Activated T-helper 1 cell treated with anti-CD3 and anti-CD28 coated beads, Interleukin-12 subunit alpha, Interleukin-12 subunit beta, Interleukin-2, Interleukin-4 antibody, amounts not matched to agents 30 ng/mL and 10 ng/mL and 1 ng/mL, durations not matched to agents 14 hours and 24 hours and 36 hours (primary cell): Measurements from ENCODE around the gene RNU6-9. TPM values are rescaled to one million over a fixed set of nuclear protein-coding genes. Genes with fewer than 3 reads are reported as not detected.

Source experiments
- DNase-seq: peaks from one replicate; pipeline ENCODE4 v3.0.0; 2021; ENCODE audit warnings: low spot score
- H3K27ac Mint-ChIP-seq: one replicate; pipeline ENCODE4 v1.8.0; 2021; ENCODE audit warnings: mild to moderate bottlenecking, mixed read lengths
- H3K27me3 Mint-ChIP-seq: one replicate; pipeline ENCODE4 v1.8.0; 2022; ENCODE audit warnings: mild to moderate bottlenecking, moderate library complexity, mixed read lengths; ENCODE audit not compliant: insufficient read depth
- H3K36me3 Mint-ChIP-seq: one replicate; pipeline ENCODE4 v1.8.0; 2021; ENCODE audit warnings: low read depth, mixed read lengths
- H3K4me1 Mint-ChIP-seq: one replicate; pipeline ENCODE4 v1.8.0; 2021; ENCODE audit warnings: low read depth, mixed read lengths
- H3K4me3 Mint-ChIP-seq: one replicate; pipeline ENCODE4 v1.8.0; 2021; ENCODE audit warnings: mild to moderate bottlenecking, moderate library complexity, mixed read lengths
- H3K9me3 Mint-ChIP-seq: one replicate; pipeline ENCODE4 v1.8.0; 2021; ENCODE audit warnings: mixed read lengths
- intact Hi-C: fragments of 100-400 bp; cut with micrococcal nuclease; formaldehyde crosslinking; loops from one replicate; pipeline ENCODE4 v1.15.1; 2024
- total RNA-seq: library from RNA; stranded (reverse); gene quantifications from 2 replicates; pipeline ENCODE4 v1.2.3, GENCODE V29; 2022

Gene RNU6-9
- total RNA-seq, 1 donor from 2014 or later, result not detected

DNA sequence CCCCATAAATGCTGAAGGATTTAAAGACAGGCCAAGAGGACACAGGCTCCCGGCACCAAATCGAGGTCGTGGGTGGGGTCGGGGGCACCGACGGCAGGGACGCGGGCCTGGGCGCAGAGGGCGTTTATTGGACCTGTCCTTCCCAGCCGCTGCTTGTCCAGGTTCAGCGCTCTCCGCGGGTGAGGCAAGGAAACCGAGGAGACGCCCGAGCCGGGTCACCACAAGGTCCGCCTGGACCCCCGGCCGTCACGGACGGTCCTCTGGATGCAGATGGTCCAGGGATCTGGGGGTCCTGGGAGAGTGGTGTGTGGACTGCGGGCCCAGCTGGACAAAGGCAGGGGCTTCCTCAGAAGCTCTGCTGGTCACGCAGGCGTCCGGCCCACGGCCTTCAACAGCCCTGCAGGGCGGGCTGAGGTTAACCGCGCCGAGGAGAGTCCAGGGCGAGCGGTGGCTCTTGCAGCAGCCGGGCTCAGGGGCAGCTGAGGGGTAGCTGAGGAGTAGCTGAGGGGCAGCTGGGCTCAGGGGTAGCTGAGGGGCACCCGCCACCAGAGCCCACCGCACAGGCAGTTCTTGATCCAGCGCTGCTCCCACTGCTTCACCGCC is 25.3 kb upstream of the RNU6-9 start:
- Mint-ChIP-seq H3K27ac (no peak overlapping the region), H3K9me3 (no peaks in the 10 kb centered on the region), H3K36me3 (peaks cover 10% of the 10 kb centered on the region), H3K4me1 (peaks cover 7% of the 10 kb centered on the region), H3K4me3 (no peak overlapping the region), H3K27me3 (no peaks in the 10 kb centered on the region)
- intact Hi-C loops, result no loop called here
- no peak for DNase-seq

- Mint-ChIP-seq H3K36me3 (peaks cover 10% of the 10 kb centered on the region), H3K4me1 (peaks cover 2% of the 10 kb centered on the region), H3K27ac (no peak overlapping the region), H3K9me3 (no peaks in the 10 kb centered on the region), H3K27me3 (no peaks in the 10 kb centered on the region), H3K4me3 (no peak overlapping the region)
- no peak for DNase-seq
- intact Hi-C loops, result no loop called here
Observed at GRCh38 chr19:868458-869244, 24.6 kb upstream of the RNU6-9 start.

- DNase-seq, result no peak
- no peak overlapping the region for H3K4me3 Mint-ChIP-seq
- no peaks in the 10 kb centered on the region for H3K9me3 Mint-ChIP-seq
- H3K4me1 Mint-ChIP-seq, result no peaks in the 10 kb centered on the region
- peaks cover 10% of the 10 kb centered on the region for H3K36me3 Mint-ChIP-seq
- H3K27me3 Mint-ChIP-seq, result no peaks in the 10 kb centered on the region
- intact Hi-C loops, result no loop called here
- H3K27ac Mint-ChIP-seq, result no peak overlapping the region
Observed at GRCh38 chr19:869245-870177, 23.8 kb upstream of the RNU6-9 start.

- peak overlapping the region; percentile 8 for H3K27ac Mint-ChIP-seq
Observed at GRCh38 chr19:870314-870713, 23.0 kb upstream of the RNU6-9 start.

GRCh38 chr19:870963-871401 is 22.3 kb upstream of the RNU6-9 start:
- Mint-ChIP-seq H3K36me3 (peaks cover 10% of the 10 kb centered on the region), H3K4me1 (no peaks in the 10 kb centered on the region), H3K9me3 (no peaks in the 10 kb centered on the region), H3K27me3 (no peaks in the 10 kb centered on the region), H3K4me3 (no peak overlapping the region), H3K27ac (no peak overlapping the region)
- intact Hi-C loops, result no loop called here
- no peak for DNase-seq

More at GRCh38 chr19:870314-870713, 23.0 kb upstream of the RNU6-9 start:
- no peaks in the 10 kb centered on the region for H3K27me3 Mint-ChIP-seq
- H3K36me3 Mint-ChIP-seq, result peaks cover 10% of the 10 kb centered on the region
- intact Hi-C loops, result no loop called here
- no peaks in the 10 kb centered on the region for H3K9me3 Mint-ChIP-seq
- no peak for DNase-seq
- H3K4me1 Mint-ChIP-seq, result no peaks in the 10 kb centered on the region
- no peak overlapping the region for H3K4me3 Mint-ChIP-seq

- intact Hi-C loops, result loop anchor here (1.0 kb wide), 3 partner anchors 9 to 192 kb away; partner anchors contain the start of genes MED16 and RNU6-9
- Mint-ChIP-seq H3K4me1 (no peaks in the 10 kb centered on the region), H3K27me3 (no peaks in the 10 kb centered on the region), H3K9me3 (no peaks in the 10 kb centered on the region), H3K36me3 (peaks cover 10% of the 10 kb centered on the region), H3K4me3 (peak overlapping the region; percentile 30), H3K27ac (peak overlapping the region; percentile 68)
- no peak for DNase-seq
Observed at GRCh38 chr19:871446-872265, 21.6 kb upstream of the RNU6-9 start.

DNA sequence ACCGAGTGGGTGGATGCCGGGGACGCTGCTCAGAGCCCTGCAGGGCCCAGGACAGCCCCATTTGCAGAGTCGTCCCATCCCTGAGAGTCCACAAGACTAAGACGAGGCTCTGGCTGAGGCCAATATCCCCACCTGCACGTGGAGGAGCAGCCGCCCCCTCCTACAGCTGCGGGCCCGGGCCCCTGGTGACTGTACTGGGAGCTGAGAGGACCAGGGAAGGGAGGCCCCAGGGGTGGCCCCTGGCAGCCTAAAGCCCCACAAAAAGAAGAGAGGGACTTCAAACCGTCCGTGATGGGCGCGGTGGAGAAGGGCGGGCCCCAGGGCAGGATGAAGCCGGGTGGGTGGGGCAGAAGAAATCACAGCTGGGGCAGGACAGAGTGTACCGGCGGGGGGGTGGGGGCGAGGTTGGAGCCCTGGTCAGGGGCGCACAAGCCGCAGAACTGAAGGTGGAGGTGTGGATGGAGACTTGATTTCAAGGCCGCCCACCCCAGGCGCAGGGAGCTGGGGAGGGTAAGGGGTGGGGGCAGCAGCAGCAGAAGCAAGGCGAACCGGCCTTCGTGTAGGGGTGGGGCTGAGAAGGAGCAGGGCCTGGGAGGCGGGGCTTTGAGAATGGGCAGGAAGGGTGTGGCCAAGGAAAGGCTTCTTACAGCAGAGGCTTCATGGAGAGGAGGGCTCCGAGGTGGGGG is 20.9 kb upstream of the RNU6-9 start:
- peak overlapping the region; percentile 69 for H3K4me3 Mint-ChIP-seq

DNA sequence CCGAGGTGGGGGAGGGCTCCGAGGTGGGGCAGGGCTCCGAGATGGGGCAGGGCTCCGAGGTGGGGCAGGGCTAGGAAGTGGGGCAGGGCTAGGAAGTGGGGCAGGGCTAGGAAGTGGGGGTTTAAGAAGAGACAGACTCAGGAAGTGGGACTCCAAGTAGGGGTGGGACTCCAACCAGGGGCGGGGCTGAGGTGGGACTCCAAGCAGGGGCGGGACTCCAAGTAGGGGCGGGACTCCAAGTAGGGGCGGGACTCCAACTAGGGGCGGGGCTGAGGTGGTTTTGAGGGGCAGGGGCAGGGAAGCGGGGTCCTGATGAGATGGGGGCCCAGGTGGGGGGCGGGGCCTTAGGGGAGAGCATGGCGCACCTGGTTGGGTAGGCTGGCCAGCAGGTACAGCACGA is 20.2 kb upstream of the RNU6-9 start:
- Mint-ChIP-seq H3K4me1 (no peaks in the 10 kb centered on the region), H3K36me3 (peaks cover 6% of the 10 kb centered on the region), H3K27ac (peak overlapping the region; percentile 36), H3K4me3 (no peak overlapping the region), H3K27me3 (no peaks in the 10 kb centered on the region), H3K9me3 (no peaks in the 10 kb centered on the region)
- DNase-seq, result peak; percentile 76
- intact Hi-C loops, result no loop called here

More for the DNA sequence above, 20.9 kb upstream of the RNU6-9 start:
- peak overlapping the region; percentile 68 for H3K27ac Mint-ChIP-seq
- intact Hi-C loops, result loop anchor here (1.0 kb wide), 3 partner anchors 10 to 191 kb away; partner anchors contain the start of genes MED16 and RNU6-9
- no peaks in the 10 kb centered on the region for H3K27me3 Mint-ChIP-seq
- H3K36me3 Mint-ChIP-seq, result peaks cover 9% of the 10 kb centered on the region
- H3K4me1 Mint-ChIP-seq, result no peaks in the 10 kb centered on the region
- H3K9me3 Mint-ChIP-seq, result no peaks in the 10 kb centered on the region
- peak; percentile 84 for DNase-seq

DNA sequence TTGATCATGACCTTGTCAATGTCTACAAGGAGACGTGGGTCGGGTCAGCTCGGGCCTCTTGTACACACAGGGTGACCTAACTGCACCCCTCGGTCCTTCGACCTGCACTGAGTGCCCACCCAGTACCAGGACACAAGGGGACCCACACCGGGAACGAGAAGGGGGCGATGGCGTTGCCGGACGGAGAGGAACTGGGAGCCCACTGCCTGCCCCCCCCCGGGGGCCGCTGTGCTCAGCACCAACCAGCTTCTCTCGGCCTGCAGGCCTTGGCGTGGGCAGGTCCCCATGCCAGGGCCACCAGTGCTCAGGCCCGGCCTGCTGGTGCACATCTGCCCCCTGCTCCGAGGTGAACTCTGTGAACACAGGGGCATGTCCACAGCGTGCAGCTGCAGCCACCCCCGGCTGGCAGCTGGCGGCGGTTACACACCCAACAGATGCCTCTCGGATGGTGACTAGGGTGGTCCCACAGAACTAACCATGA is 19.7 kb upstream of the RNU6-9 start:
- Mint-ChIP-seq H3K36me3 (peaks cover 6% of the 10 kb centered on the region), H3K4me1 (no peaks in the 10 kb centered on the region), H3K9me3 (no peaks in the 10 kb centered on the region), H3K4me3 (no peak overlapping the region), H3K27me3 (no peaks in the 10 kb centered on the region), H3K27ac (no peak overlapping the region)
- intact Hi-C loops, result no loop called here
- no peak for DNase-seq

DNA sequence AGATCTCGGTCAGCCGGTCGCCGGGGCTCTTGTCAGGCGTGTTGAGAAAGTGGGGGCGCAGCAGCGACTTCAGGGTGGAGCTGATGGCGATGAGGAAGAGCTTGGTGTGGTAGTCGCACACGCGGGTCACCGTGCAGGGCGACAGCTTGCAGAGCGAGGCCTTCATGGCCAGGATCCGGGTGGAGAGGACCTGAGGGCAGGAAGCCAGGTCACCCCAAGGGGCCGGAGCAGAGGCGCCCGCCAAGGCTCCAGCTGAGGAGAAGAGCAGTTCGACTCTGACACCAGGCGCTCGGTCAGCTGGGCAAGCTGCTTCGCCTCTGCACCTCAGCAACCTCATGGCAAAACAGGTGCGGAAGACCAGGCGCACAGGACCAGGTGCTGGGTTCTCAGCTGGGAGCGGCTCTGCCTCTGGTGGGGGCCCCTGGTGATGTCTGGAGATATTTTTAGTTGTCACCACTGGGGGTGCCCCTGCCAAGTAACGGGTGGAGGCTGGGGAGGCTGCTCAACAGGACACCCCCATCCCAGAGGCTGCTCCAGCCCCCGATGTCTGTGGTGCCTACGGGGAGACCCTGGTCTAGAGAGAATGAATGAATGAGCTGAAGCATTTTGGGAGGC is 17.9 kb upstream of the RNU6-9 start:
- intact Hi-C loops, result no loop called here
- no peak for DNase-seq
- H3K27ac Mint-ChIP-seq, result no peak overlapping the region
- H3K9me3 Mint-ChIP-seq, result no peaks in the 10 kb centered on the region
- H3K4me3 Mint-ChIP-seq, result no peak overlapping the region
- no peaks in the 10 kb centered on the region for H3K4me1 Mint-ChIP-seq
- no peaks in the 10 kb centered on the region for H3K27me3 Mint-ChIP-seq
- peaks cover 7% of the 10 kb centered on the region for H3K36me3 Mint-ChIP-seq

DNA sequence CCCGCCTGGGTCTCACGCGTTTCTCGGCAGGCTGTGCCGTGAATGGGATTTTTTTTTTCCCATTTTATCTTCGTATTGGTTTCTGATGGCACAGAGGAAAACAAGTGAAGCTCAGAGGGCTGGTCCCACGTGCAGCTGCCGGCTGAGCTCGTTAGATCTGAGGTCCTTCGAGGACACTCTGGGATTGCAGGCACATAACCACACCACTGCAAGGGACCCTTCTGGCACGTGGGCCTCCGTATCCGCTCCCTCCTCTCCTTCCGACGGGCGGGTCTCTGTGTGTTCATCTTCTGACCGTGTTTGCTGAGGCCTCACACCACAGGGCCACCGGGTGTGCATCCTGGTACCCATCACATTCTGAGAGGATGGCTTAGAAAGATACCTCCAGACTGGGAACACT is 17.2 kb upstream of the RNU6-9 start:
- Mint-ChIP-seq H3K36me3 (peaks cover 7% of the 10 kb centered on the region), H3K4me3 (no peak overlapping the region), H3K4me1 (no peaks in the 10 kb centered on the region), H3K27ac (no peak overlapping the region), H3K27me3 (no peaks in the 10 kb centered on the region), H3K9me3 (no peaks in the 10 kb centered on the region)
- DNase-seq, result no peak
- intact Hi-C loops, result no loop called here
